Measurements from ENCODE around the gene MYO1H. TPM values are rescaled to one million over a fixed set of nuclear protein-coding genes. Genes with fewer than 3 reads are reported as not detected.

Gene MYO1H
- total and polyA plus RNA-seq, 2 of the 13 experiments (the other 11 are each of a cell fraction or from before 2014, with no cell fraction given), result not detected

- Histone ChIP-seq H3K27ac (ENCODE audit: extremely low read length, insufficient read depth, low read length) (no peak overlapping the region), H3K4me1 (ENCODE audit: insufficient read depth, low read length) (peaks cover 24% of the 10 kb centered on the region), H3K27me3 (ENCODE audit: control insufficient read depth in 1 of 2, insufficient read depth in 2 of 2, low read length in 2 of 2) (no peaks in the 10 kb centered on the region), H3K9me3 (ENCODE audit: low read length) (no peaks in the 10 kb centered on the region), H3K9ac (ENCODE audit: insufficient read depth, low read depth, low read length) (no peak overlapping the region), H3K36me3 (replicated peaks in 1 of 2; ENCODE audit: control insufficient read depth in 1 of 2, insufficient read depth in 2 of 2, low read length in 2 of 2) (peaks cover 17 to 51% of the 10 kb centered on the region in 2 experiments), H3K4me3 (replicated peaks in 1 of 3; ENCODE audit: insufficient read depth in 1 of 3, low read depth in 2 of 3, low read length in 3 of 3) (no peak overlapping the region), H2AFZ (ENCODE audit: low read length) (no peak overlapping the region), H3K79me2 (ENCODE audit: insufficient read depth, low read length) (peaks cover 7% of the 10 kb centered on the region), H3K4me2 (ENCODE audit: low read depth, low read length) (no peak overlapping the region), H4K20me1 (ENCODE audit: insufficient read depth, low read length) (no peaks in the 10 kb centered on the region)
- FAIRE-seq, result no peak
- TF ChIP-seq GATAD2A (CRISPR knock-in tag; IDR thresholded peaks at IDR 0.05) (no peak), CBX2 (IDR thresholded peaks at IDR 0.05; ENCODE audit: low read depth, low read length) (no peak), CBX2 (CRISPR knock-in tag; IDR thresholded peaks at IDR 0.05; ENCODE audit: low read depth) (no peak), SETDB1 (CRISPR knock-in tag; IDR thresholded peaks at IDR 0.05; ENCODE audit: borderline replicate concordance) (no peak), PITX1 (CRISPR knock-in tag; IDR thresholded peaks at IDR 0.05) (no peak), ZFX (CRISPR knock-in tag; IDR thresholded peaks at IDR 0.05; ENCODE audit: low read depth) (no peak), ZNF672 (CRISPR knock-in tag; IDR thresholded peaks at IDR 0.05) (no peak), ZNF703 (CRISPR knock-in tag; IDR thresholded peaks at IDR 0.05; ENCODE audit: borderline replicate concordance) (no peak), BRD4 (CRISPR knock-in tag; IDR thresholded peaks at IDR 0.05) (no peak), ZNF235 (CRISPR knock-in tag; IDR thresholded peaks at IDR 0.05; ENCODE audit: borderline replicate concordance) (no peak), NFE2 (CRISPR knock-in tag; IDR thresholded peaks at IDR 0.05) (no peak), HOXA3 (CRISPR knock-in tag; IDR thresholded peaks at IDR 0.05) (no peak), POLR2G (IDR thresholded peaks at IDR 0.05; ENCODE audit: low read depth, low read length) (no peak)
- TF ChIP-seq, protein P1, sequence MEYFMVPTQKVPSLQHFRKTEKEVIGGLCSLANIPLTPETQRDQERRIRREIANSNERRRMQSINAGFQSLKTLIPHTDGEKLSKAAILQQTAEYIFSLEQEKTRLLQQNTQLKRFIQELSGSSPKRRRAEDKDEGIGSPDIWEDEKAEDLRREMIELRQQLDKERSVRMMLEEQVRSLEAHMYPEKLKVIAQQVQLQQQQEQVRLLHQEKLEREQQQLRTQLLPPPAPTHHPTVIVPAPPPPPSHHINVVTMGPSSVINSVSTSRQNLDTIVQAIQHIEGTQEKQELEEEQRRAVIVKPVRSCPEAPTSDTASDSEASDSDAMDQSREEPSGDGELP (IDR thresholded peaks at IDR 0.05; ENCODE audit: borderline replicate concordance, low read depth), result no peak
- TF ChIP-seq, protein P2, sequence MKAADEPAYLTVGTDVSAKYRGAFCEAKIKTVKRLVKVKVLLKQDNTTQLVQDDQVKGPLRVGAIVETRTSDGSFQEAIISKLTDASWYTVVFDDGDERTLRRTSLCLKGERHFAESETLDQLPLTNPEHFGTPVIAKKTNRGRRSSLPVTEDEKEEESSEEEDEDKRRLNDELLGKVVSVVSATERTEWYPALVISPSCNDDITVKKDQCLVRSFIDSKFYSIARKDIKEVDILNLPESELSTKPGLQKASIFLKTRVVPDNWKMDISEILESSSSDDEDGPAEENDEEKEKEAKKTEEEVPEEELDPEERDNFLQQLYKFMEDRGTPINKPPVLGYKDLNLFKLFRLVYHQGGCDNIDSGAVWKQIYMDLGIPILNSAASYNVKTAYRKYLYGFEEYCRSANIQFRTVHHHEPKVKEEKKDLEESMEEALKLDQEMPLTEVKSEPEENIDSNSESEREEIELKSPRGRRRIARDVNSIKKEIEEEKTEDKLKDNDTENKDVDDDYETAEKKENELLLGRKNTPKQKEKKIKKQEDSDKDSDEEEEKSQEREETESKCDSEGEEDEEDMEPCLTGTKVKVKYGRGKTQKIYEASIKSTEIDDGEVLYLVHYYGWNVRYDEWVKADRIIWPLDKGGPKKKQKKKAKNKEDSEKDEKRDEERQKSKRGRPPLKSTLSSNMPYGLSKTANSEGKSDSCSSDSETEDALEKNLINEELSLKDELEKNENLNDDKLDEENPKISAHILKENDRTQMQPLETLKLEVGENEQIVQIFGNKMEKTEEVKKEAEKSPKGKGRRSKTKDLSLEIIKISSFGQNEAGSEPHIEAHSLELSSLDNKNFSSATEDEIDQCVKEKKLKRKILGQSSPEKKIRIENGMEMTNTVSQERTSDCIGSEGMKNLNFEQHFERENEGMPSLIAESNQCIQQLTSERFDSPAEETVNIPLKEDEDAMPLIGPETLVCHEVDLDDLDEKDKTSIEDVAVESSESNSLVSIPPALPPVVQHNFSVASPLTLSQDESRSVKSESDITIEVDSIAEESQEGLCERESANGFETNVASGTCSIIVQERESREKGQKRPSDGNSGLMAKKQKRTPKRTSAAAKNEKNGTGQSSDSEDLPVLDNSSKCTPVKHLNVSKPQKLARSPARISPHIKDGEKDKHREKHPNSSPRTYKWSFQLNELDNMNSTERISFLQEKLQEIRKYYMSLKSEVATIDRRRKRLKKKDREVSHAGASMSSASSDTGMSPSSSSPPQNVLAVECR (CRISPR knock-in tag; IDR thresholded peaks at IDR 0.05; ENCODE audit: borderline replicate concordance), result no peak
- POLR2A ChIA-PET, result interaction anchor here (0.6 kb wide), 1 partner anchor 390 kb away, joined by 5 read pairs; no protein-coding TSS in a partner anchor
- in situ Hi-C loops (cut with HindIII; ENCODE audit: extremely low pct_ligation_motif_present, low pct_unique_long_range_greater_than_20kb) (no loop called here), intact Hi-C loops (cut with micrococcal nuclease; ENCODE audit: unreplicated experiment) (no loop called here)
- WGBS (ENCODE audit: low lambda C conversion rate), result 97% methylated on average over 11 of the region's 11 CpGs
- CTCF ChIA-PET (ENCODE audit: low intra/inter-chr PET ratio, low total read pairs), result no interaction called here
- no peak for ATAC-seq
- no TSS peak for BruUV-seq (replicated peaks)
- DNase-seq (ENCODE audit: low spot score), result no peak
Measured at GRCh38 chr12:109483346-109483745, 135.6 kb downstream of the MYO1H start.

All from HepG2 (cell line).